HG03469 (cell line): Measurements from ENCODE around the gene ARIH2.

ENCODE experiments used
- ATAC-seq: cut with Tn5 transposase; IDR thresholded peaks from one replicate; pipeline ENCODE4 v1.9.1; 2021; ENCODE audit warnings: mild to moderate bottlenecking, moderate library complexity, moderate number of reproducible peaks; ENCODE audit not compliant: unreplicated experiment

The ARIH2 gene

DNA sequence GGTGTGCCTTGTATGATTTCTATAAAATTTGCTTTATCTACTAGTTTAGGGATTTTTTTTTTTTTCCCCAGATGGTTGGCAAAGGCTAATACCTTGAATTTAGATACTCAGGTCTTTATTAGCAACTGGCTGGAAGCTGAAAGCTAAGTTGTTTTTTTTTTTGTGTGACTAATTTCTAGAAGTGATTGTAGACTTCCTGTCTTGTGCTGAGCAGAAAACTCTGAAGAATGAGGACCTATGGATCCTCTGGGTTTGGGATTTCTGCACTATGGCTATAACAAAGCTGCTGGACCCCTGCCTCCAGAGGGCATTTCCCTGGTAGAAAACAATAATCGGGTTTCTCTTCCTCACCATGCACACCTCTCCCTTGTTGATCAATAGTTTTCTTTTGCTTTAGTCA is 10.0 kb downstream of the ARIH2 start:
- no peak for ATAC-seq

DNA sequence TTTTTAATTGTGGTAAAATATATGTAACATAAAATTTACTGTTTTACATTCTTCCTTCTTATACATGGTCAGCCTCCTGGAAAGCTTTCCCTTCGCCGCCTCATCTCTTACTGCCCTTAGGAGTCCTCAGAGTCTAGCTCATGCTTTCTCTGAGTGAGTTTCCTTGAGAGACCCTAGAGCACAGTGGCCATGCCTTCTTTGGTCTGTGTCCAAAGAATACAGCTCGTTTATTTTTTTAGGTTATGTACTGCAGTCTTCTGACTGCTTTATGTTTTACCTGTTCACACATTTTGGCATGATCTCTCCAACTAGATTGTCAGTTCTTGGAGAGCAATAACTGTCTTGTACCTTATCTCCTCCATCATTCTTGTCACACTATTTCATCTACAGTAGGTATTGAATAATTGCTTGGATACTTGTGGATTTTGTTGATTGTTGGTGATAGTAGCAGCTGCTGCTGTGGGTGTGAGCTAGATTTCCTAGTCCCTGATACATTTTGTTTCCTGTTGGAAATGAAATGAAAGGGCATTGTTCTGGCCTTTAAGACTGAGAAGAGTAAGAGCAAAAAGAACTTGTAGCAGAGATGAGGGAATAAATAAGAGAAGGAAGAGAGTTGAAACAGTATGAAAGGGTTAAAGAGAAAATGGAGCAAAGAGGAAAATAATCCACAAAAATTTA is 10.9 kb downstream of the ARIH2 start:
- no peak for ATAC-seq

DNA sequence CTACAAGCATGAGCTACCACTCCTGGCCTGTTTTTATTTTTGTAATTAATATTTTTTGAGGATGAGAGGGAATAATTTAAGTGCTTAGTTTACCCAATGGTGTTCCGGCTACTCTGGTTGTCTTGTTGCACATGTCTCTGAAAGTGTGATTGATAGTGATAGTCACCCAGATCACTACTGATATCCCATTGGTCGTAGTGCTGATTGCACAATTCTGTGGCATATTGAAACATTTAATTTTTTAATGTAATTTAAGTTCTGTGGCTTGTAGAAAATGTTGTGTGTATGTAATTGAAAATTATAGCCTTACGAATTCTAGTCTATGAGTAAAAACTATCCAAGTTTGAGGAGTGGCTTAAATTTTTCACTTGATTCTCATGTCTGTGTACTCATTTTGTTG is 11.9 kb downstream of the ARIH2 start:
- ATAC-seq, result no peak

DNA sequence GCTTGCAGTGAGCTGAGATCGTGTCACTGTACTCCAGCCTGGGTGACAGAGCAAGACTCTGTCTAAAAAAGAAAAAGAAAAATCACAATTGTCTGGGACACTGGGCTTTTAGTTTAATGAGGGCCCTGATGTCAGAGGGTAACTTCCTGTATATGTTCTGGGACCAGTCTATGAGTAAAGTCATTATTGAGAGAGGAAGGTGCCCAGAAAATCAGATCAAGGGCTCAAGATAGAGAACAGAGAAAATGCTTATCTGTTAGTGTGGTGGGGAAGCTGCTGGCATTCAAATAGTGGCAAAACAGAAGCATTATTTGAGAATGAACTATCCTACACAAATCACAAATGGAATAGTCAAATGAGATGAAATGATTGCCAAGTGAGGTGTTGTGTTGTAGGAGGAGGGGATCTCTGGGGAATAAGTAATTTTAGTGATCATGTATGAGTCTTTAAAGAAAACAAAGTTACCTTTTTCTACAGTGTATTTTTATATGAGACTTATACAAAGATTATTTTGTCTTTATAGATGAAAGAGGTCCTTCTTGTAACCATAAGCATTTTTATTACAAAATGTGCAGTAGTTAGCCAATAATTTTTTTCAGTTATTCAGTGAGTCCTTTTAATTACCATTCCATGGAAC is 13.4 kb downstream of the ARIH2 start:
- no peak for ATAC-seq

DNA sequence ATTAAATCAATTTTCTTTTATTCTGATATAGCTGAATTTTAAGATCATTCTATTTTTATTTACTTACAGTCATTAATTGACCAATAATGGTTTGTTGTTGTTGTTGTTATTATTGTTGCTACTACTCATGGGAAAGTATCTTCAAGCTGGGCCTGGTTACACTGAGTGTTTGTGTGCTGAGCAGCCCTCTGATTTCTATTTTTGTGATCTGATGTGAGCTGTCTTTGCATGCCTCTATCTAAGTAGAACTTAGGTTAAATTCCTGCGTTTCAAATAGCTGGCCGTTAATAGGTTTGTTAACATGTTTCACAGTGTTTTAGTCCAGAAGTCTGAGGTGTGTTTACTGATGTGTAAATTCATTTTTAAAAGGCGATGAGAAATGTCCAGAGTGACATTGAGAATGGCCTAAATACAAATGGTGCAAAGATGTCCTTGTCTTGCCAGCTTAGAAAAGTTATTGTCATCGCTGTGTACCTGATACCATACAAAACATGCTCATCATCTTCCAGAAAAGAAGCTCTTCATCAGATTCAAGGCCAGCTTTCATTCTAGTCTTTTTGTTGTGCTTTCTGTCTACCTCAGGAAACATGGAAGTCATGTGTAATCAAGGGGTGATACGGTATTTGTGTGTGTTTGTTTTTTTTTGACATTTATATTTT is 15.8 kb downstream of the ARIH2 start:
- ATAC-seq, result no peak

DNA sequence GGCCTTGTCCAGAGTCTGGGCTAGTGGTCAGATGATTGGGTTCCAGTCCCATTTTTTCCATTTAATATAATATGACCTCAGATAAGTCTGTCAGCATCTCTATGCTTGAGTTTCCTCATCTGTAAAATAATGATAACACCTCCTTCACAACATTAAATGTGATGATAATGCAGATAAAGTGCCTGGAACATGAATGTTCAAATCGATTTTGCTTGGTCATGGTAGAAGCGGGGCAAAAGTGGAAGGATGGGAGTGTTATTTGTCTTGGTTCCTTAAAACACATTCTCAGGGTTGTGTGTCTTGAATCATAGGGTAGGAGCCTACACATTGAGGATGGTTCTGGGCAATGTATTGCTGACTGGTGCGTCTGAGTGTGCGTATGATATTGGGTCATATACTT is 16.9 kb downstream of the ARIH2 start:
- no peak for ATAC-seq

DNA sequence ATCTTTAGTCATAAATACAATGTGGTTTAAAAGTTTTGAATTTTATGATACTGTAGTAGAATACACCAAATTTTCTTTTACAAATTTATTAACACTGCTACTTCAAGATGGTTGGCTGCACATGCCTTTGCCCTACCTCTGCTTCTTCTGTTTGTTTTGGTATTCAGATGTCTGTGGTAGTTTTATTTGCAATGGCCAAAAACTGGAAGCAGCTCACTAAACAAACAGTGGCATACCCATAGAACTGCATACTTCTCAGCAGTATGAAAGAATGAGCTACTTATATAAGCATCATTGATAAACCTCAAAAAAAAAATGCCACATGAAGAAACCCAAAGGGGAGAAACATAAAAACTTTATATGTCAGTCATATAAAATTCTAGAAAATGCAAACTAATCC is 19.5 kb downstream of the ARIH2 start:
- no peak for ATAC-seq

DNA sequence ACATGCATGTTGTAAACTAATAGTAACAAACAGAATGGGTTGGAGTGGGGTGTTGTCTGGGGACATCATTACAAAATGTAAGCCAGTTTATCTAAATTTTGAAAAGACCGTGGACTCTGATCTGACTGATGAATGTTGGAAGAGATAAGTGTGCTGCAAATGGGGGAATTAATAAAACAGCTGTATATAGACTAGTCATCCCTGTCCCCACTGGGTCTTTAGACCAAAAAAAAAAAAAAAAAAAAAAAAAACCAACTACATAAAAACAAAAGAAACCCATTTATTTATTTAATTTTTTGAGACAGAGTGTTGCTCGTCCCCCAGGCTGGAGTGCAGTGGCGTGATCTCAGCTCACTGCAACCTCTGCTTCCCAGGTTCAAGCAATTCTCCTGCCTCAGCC is 20.0 kb downstream of the ARIH2 start:
- no peak for ATAC-seq

DNA sequence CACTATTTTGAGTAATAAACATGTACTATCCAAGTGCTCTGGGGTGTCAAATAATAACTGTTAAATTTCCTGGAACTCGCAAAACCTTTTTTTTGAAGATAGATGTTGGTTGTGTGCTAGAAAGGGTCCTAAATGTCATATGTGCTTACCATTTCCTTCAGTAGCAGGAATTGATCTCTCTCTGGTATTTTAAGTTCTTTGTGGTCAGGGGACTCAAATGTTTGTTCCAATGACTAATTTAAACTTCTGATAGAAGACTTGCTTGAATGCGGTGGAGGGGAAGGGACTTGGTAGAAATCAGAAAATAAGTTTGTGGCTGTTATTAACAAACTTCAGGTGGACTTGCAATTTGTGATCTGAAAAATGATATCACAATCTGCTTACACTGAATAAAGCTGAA is 26.8 kb downstream of the ARIH2 start:
- no peak for ATAC-seq

DNA sequence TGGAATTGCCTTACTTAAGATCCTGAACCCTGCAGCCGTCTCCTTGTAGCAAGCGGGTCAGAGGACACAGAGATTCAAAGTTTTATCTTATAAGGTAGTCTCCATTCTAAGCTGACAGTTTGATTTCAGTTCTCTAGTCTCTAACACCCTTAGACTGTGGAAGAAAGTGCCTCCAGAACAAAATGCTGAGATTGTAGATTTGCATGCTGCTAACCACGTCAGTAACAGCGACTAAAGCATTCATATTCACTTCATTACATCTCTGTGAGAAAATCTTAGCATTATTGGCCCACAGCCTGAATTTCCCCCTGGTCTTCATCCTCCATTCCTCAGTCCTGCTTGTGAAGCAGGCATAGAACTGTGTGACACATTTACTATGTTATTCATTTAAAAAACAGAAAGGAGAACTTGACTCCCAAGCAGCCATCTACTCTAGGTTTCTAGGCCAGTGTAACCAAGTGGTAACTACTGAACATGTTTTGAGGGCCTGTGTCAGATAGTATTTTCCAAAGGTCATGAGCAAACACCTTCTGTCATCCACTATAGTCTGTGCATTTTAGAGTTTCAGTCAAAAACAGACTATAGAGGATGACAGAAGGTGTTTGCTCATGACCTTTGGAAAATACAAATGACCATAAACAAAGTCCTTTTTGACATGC is 27.4 kb downstream of the ARIH2 start:
- no peak for ATAC-seq

DNA sequence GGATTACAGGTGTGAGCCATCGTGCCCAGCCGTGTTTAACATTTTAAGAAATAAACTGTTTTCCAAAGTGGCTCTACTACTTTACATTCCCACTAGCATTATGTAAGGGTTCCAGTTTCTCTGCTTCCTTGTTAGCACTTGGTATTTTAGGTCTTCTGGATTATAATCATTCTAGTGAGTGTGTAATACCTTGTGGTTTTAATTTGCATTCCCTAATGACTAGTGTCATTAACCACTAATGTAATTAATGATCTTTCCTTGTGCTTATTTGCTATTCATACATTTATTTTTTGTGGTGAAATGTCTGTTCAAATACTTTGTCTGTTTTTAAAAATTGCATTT is 30.7 kb downstream of the ARIH2 start:
- no peak for ATAC-seq

DNA sequence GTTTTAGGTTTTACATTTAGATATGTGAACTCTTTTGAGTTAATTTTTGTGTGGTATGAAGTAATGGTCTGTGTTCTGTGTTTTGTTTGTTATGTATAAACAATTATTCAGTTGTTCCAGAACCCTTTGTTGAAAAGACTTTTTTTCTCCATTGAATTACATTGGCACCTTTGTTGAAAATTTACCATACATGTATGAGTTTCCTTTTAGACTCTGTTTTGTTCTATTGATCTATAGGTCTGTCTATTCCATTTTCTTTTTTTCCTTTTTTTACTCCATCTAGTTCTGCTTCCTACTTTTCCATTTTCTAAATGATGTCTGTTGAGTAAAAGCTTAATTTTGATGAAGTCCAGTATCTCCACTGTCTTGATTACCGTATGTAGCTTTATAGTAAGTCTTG is 31.4 kb downstream of the ARIH2 start:
- ATAC-seq, result no peak

DNA sequence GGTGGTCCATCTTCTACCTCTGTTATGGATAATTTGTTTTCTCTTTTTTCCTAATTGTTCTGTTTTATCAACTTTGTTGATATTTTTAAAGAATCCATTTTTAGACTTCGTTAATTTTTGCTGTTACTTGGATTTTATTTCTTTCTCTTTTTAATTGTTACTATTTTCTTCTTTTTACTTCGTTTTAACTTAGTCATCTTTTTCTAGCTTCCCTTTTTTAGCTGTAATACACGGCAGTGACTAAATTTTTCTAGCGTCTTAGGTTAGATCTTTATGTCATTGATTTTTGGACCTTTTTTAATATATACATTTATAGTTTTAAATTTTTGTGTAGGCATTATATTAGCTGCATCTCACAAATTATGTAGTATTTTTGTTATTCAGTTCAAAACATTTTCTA is 33.1 kb downstream of the ARIH2 start:
- no peak for ATAC-seq

DNA sequence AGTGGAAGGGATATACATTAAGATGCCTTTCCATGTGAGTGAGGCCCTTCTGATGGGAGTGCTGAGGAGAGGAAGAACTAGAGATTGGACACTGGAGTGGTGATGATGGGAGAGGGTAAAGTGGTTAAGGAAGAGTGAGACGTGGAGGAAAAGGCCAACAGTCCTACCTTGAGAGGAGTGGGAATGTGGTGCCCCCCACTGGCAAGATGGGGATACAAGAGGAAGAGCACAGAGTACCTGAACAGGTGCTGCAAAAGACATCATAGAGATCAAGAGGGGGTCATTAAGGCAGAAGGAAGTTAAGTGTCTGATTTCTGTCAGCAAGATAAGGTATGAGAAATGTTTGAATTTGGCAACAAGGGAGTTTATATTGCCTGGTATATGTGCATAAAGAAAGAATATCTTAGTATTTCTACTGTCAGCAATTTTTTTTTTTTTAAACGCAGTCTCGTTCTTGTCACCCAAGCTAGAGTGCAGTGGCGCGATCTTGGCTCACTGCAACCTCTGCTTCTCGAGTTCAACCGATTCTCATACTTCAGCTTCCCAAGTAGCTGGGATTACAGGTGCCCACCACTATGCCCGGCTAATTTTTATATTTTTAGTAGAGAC is 34.0 kb downstream of the ARIH2 start:
- no peak for ATAC-seq

DNA sequence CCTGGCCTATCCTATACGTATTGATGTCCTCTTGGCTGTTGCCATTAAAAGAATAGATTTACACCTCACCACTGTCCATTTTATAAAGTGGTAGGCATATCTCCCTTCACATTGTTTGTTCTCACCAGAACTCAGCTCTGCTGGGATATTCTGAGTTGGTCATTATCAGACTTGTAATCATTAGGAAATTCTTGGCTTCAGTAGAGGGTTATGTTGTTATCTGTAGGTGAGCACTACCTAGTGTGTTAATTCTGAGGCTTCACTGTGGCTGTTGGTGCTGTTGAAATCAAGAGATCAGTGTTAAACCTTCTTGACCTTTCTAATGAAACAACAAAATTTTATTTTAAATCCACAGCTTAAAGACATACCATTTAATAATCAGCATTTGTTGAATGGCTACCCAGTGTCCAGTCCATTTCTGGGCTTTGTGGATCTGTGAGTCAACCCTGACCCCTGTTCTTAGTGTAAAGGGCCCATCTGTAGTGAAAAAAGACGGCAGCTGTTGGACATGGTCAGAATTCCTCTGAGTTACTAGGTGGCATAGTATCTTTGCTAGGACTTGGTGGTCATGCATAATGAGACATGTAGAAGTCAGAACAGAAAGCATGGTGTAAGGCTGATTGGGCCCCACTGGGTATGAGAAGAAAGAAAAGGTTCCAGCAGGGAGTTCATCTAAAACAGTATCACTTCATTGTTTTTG is 38.5 kb downstream of the ARIH2 start:
- ATAC-seq, result no peak

DNA sequence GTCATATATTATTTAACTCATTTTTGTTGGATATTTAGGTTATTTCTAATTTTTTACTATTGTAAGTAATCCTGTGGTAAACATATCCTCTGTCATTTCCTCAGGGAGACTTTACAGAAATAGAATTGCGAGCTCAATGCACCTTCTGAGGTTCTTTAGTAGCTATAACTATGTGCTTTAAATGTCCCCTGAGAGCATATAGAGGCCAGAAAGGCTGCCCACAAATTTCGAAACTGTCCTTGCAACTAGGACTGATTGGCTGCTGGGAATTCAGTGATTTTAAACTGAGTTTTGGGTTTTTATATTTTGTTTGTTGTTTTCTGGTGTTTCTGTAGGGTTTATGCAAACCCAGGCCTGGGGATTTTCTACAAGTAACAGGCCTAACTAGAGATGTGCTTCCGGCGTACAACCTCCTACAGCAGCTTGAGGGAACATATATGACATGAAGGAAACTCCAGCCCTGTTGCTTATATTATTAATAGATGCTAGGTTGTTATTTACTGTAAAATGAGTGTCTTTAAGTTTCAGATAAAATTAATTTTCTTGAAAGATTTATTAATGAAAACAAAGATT is 42.3 kb downstream of the ARIH2 start:
- no peak for ATAC-seq

DNA sequence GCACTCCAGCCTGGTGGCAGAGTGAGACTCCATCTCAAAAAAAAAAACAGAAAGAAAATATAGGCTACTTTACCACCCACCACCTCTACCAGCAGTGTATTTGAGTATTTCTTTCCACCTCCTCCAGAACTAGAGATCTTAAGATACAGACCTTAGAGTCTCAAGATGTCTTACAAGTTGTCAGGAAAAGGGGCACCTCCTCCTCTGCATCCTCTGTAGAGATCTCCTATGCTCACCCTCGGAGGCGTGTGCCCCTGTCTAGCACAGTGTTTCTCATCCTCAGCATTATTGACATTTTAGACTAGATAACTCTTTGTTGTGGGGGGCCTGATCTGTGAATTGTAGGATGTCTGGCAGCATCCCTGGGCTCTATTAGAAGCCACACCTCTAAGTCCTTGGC is 43.7 kb downstream of the ARIH2 start:
- no peak for ATAC-seq

DNA sequence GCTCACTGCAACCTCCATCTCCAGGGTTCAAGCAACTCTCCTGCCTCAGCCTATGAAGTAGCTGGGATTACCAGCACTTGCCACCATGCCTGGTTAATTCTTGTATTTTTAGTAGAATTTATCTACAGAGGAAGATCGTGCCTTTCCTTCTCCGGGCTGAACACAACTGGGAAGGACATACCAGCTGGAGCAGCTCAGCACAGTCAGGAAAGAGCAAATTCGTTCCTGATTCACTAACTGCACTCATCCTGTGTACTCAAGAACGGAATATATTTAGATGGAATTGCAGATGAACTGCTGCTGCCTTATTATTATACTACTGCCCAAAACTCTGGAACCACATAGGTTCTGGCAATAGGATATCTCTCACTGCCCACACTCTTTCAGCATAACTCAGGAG is 44.3 kb downstream of the ARIH2 start:
- no peak for ATAC-seq

DNA sequence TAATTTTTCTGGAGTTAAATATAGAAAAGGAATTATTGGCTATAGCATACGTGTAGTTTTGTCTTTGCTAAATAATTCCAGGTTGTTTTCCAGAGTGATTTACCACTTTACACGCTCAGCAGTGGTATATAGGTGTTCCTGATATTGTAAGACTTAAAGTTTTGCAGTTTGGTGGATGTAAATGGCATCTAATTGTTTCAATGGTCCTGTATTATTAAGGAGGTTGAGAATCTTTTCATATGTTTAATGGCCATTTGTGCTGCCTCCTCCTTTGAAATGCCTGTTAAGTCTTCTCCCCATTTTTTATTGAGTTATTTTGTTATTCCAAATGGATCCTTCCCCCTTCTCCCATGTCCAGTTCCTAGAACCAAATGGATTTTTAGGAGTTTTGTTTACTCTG is 44.9 kb downstream of the ARIH2 start:
- ATAC-seq, result no peak

DNA sequence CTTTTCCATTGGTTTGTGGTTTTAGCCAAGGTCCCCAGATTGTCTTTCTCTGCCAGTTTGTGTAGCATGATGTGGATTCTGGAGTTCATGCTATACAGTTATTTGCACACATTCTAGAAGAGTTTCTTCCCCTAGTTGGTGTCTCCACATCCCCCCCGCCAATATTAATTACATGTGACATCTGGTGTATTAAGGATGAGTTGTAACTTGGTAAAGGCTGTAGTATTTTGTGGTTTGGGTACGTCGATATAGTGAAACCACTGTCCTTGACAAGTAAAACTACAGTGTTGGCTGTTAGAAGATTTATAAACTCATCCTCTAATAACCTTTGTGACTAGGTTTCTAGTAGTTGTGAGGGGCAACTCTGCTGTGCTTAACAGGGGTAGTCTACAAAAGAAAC is 47.7 kb downstream of the ARIH2 start:
- ATAC-seq, result no peak

DNA sequence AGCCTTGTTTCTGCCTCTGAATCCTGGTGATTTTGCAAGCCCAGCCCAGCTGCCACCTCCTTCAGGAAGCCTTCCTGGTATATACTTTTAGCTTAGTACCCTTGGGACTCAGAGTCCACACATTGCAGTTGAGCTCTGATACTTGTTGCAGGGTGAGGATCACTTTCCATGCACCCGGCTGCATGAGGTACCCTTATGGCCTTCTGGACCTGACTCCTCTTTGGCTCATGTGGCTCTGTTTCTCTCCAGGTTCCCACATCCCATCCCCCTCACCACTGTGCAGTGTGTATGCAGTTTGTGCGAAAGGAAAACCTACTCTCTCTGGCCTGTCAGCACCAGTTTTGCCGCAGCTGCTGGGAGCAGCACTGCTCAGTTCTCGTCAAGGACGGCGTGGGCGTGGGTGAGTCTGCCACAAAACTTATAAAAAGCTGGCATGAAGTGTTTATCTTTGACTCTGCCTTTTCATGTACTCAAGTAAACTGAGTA is 48.3 kb downstream of the ARIH2 start:
- no peak for ATAC-seq
